ENCODE measurements around the gene OGDHL. TPM values are rescaled to one million over a fixed set of nuclear protein-coding genes. Genes with fewer than 3 reads are reported as not detected.

OGDHL gene
- polyA plus RNA-seq, 1 donor from 2014 or later: 40.7 TPM

DNA sequence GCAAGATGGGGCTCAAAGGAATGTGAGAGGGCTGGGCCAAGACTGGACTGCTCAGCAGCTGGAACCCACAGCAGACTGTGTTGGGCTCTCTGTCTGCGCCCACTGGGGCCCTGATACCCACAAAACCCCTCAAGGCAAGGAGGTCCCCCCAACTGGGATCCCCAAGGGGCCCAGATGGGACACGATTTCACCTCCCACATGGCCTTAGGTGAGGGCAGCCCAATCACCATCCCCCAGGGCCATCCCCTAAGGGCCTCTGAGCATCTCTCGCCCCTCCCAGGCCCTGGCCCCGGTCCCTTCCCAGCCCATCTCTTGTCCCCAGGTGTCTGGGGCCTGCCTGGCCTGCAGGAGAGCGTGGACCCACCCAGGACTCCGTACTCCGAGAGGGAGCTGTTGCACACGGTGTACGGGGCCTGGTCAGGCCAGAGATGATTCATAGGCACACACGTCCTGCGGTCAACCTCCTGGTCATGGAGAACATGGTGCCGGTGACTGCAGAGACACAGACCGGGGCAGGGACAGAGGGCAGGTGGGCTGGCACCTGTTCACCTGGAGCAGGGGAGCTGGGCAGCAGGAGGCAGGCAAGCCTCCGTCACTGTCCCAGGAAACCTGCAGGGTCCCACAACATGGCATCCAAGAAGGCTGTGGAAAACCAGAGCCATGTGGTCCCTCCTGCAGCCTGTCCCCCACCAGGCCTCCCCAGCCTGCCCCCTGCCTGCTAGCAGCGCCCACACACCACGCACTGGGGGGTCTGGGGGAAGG lies 21.6 kb downstream of the OGDHL start:
- no peaks in the 10 kb centered on the region for H3K79me2 ChIP-seq (replicated peaks; ENCODE audit: insufficient read depth, low read length)
- H3K9ac ChIP-seq (ENCODE audit: low read length): no peak overlapping the region
- no peaks in the 10 kb centered on the region for H3K27me3 ChIP-seq (ENCODE audit: insufficient read depth, low read depth, low read length)
- TF ChIP-seq, protein P1, sequence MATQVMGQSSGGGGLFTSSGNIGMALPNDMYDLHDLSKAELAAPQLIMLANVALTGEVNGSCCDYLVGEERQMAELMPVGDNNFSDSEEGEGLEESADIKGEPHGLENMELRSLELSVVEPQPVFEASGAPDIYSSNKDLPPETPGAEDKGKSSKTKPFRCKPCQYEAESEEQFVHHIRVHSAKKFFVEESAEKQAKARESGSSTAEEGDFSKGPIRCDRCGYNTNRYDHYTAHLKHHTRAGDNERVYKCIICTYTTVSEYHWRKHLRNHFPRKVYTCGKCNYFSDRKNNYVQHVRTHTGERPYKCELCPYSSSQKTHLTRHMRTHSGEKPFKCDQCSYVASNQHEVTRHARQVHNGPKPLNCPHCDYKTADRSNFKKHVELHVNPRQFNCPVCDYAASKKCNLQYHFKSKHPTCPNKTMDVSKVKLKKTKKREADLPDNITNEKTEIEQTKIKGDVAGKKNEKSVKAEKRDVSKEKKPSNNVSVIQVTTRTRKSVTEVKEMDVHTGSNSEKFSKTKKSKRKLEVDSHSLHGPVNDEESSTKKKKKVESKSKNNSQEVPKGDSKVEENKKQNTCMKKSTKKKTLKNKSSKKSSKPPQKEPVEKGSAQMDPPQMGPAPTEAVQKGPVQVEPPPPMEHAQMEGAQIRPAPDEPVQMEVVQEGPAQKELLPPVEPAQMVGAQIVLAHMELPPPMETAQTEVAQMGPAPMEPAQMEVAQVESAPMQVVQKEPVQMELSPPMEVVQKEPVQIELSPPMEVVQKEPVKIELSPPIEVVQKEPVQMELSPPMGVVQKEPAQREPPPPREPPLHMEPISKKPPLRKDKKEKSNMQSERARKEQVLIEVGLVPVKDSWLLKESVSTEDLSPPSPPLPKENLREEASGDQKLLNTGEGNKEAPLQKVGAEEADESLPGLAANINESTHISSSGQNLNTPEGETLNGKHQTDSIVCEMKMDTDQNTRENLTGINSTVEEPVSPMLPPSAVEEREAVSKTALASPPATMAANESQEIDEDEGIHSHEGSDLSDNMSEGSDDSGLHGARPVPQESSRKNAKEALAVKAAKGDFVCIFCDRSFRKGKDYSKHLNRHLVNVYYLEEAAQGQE (IDR thresholded peaks at IDR 0.05; ENCODE audit: borderline replicate concordance): no peak
- TF ChIP-seq MXI1 (conservative IDR thresholded peaks at IDR 0.05; ENCODE audit: poor library complexity, severe bottlenecking) (no peak), EZH2 (IDR thresholded peaks at IDR 0.05; ENCODE audit: borderline replicate concordance, insufficient read depth, low read length, poor library complexity, severe bottlenecking) (no peak), POLR2AphosphoS5 (IDR thresholded peaks at IDR 0.05) (no peak), SMC3 (conservative IDR thresholded peaks at IDR 0.05; ENCODE audit: poor library complexity) (no peak), TAF1 (IDR thresholded peaks at IDR 0.05; ENCODE audit: low read depth) (no peak), RAD21 (conservative IDR thresholded peaks at IDR 0.05) (no peak), EP300 (conservative IDR thresholded peaks at IDR 0.05; ENCODE audit: poor library complexity, severe bottlenecking) (no peak)
- TF ChIP-seq, protein P2, sequence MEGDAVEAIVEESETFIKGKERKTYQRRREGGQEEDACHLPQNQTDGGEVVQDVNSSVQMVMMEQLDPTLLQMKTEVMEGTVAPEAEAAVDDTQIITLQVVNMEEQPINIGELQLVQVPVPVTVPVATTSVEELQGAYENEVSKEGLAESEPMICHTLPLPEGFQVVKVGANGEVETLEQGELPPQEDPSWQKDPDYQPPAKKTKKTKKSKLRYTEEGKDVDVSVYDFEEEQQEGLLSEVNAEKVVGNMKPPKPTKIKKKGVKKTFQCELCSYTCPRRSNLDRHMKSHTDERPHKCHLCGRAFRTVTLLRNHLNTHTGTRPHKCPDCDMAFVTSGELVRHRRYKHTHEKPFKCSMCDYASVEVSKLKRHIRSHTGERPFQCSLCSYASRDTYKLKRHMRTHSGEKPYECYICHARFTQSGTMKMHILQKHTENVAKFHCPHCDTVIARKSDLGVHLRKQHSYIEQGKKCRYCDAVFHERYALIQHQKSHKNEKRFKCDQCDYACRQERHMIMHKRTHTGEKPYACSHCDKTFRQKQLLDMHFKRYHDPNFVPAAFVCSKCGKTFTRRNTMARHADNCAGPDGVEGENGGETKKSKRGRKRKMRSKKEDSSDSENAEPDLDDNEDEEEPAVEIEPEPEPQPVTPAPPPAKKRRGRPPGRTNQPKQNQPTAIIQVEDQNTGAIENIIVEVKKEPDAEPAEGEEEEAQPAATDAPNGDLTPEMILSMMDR (IDR thresholded peaks at IDR 0.05; ENCODE audit: poor library complexity, severe bottlenecking): no peak
- no peaks in the 10 kb centered on the region for H3K9me2 ChIP-seq (ENCODE audit: insufficient read depth, low read length)
- H2AFZ ChIP-seq (ENCODE audit: low read depth, low read length): no peak overlapping the region
- H4K20me1 ChIP-seq (ENCODE audit: insufficient read depth): no peaks in the 10 kb centered on the region
- no peak overlapping the region for H3K27ac ChIP-seq (ENCODE audit: low read length)
- H3K36me3 ChIP-seq (ENCODE audit: insufficient read depth, low read length): no peaks in the 10 kb centered on the region
- no peaks in the 10 kb centered on the region for H3F3A ChIP-seq (ENCODE audit: insufficient read depth, low read length, poor library complexity, severe bottlenecking)
- no peak overlapping the region for H3K4me2 ChIP-seq (ENCODE audit: low read length)
- H3K4me3 ChIP-seq (ENCODE audit: low read length): no peak overlapping the region
- no peaks in the 10 kb centered on the region for H3K9me3 ChIP-seq (ENCODE audit: low read length)

DNA sequence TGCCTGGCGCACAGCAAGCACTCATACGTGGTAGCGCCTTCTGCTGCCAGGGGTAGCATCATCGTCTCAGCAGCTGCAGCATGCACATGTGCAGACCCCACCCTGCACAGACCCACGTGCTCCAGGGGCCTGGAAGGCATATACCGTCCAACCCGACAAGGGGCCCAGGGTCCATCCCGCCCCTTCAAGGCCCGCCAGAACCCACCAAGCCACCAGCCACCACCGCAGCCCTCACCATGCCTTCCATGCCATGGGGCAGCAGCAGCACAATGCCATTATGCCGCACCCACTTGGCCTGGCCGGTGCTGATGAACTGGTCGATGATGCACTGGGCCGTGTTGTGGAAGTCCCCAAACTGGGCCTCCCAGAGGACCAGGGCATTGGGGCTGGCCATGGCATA lies 22.7 kb downstream of the OGDHL start:
- H3K36me3 ChIP-seq (ENCODE audit: insufficient read depth, low read length): no peaks in the 10 kb centered on the region
- no peak overlapping the region for H2AFZ ChIP-seq (ENCODE audit: low read depth, low read length)
- no peaks in the 10 kb centered on the region for H3K9me3 ChIP-seq (ENCODE audit: low read length)
- no peaks in the 10 kb centered on the region for H3K27me3 ChIP-seq (ENCODE audit: insufficient read depth, low read depth, low read length)
- H3K79me2 ChIP-seq (replicated peaks; ENCODE audit: insufficient read depth, low read length): no peaks in the 10 kb centered on the region
- H3K9ac ChIP-seq (ENCODE audit: low read length): no peak overlapping the region
- TF ChIP-seq EP300 (conservative IDR thresholded peaks at IDR 0.05; ENCODE audit: poor library complexity, severe bottlenecking) (no peak), EZH2 (IDR thresholded peaks at IDR 0.05; ENCODE audit: borderline replicate concordance, insufficient read depth, low read length, poor library complexity, severe bottlenecking) (no peak), POLR2AphosphoS5 (IDR thresholded peaks at IDR 0.05) (no peak), MXI1 (conservative IDR thresholded peaks at IDR 0.05; ENCODE audit: poor library complexity, severe bottlenecking) (no peak), TAF1 (IDR thresholded peaks at IDR 0.05; ENCODE audit: low read depth) (no peak), RAD21 (conservative IDR thresholded peaks at IDR 0.05) (no peak), SMC3 (conservative IDR thresholded peaks at IDR 0.05; ENCODE audit: poor library complexity) (no peak)
- TF ChIP-seq, protein P1 (IDR thresholded peaks at IDR 0.05; ENCODE audit: borderline replicate concordance): no peak
- TF ChIP-seq, protein P2 (IDR thresholded peaks at IDR 0.05; ENCODE audit: poor library complexity, severe bottlenecking): no peak
- H3K9me2 ChIP-seq (ENCODE audit: insufficient read depth, low read length): no peaks in the 10 kb centered on the region
- no peaks in the 10 kb centered on the region for H4K20me1 ChIP-seq (ENCODE audit: insufficient read depth)
- no peaks in the 10 kb centered on the region for H3F3A ChIP-seq (ENCODE audit: insufficient read depth, low read length, poor library complexity, severe bottlenecking)
- H3K4me2 ChIP-seq (ENCODE audit: low read length): no peak overlapping the region
- no peak overlapping the region for H3K27ac ChIP-seq (ENCODE audit: low read length)
- H3K4me3 ChIP-seq (ENCODE audit: low read length): no peak overlapping the region

Data from neural cell (in vitro differentiated cells).